HEK293 (cell line): Measurements from ENCODE around the gene CLDND1.

Experiments used
- AEBP2 ChIP-seq: fragments of 450-650 bp; formaldehyde crosslinking; IDR thresholded peaks from 2 replicates; pipeline ENCODE4 v1.5.1; 2016; ENCODE audit warnings: missing biosample characterization, missing genetic modification characterization, borderline replicate concordance
- CTCF ChIP-seq: fragments of 450-650 bp; formaldehyde crosslinking; IDR thresholded peaks from 2 replicates; pipeline ENCODE4 v1.5.1; 2016; ENCODE audit warnings: missing biosample characterization, missing genetic modification characterization
- GLI2 ChIP-seq: fragments of 450-650 bp; formaldehyde crosslinking; IDR thresholded peaks from 2 replicates; pipeline ENCODE4; 2017; ENCODE audit warnings: missing biosample characterization, missing genetic modification characterization, low read depth, borderline replicate concordance
- GLIS1 ChIP-seq: fragments of 450-650 bp; formaldehyde crosslinking; IDR thresholded peaks from 2 replicates; pipeline ENCODE4 v1.5.1; 2016; ENCODE audit warnings: missing biosample characterization, missing genetic modification characterization
- GLIS2 ChIP-seq: fragments of 450-650 bp; formaldehyde crosslinking; IDR thresholded peaks from 2 replicates; pipeline ENCODE4 v1.5.1; 2016; ENCODE audit warnings: missing biosample characterization, missing genetic modification characterization
- HOXA7 ChIP-seq: sonication (generic); formaldehyde crosslinking; IDR thresholded peaks from 2 replicates; pipeline ENCODE4 v1.8.1; 2022; ENCODE audit warnings: missing genetic modification reagents, borderline replicate concordance
- HOXD13 ChIP-seq: sonication (generic); formaldehyde crosslinking; IDR thresholded peaks from 2 replicates; pipeline ENCODE4 v1.8.0; 2022; ENCODE audit warnings: missing genetic modification reagents, borderline replicate concordance
- PRDM2 ChIP-seq: fragments of 450-650 bp; formaldehyde crosslinking; IDR thresholded peaks from 2 replicates; pipeline ENCODE4 v1.5.1; 2016; ENCODE audit warnings: missing biosample characterization, missing genetic modification characterization, borderline replicate concordance
- SCRT1 ChIP-seq: fragments of 450-650 bp; formaldehyde crosslinking; IDR thresholded peaks from 2 replicates; pipeline ENCODE4 v1.5.1; 2016; ENCODE audit warnings: missing biosample characterization, missing genetic modification characterization, borderline replicate concordance
- SP3 ChIP-seq: fragments of 450-650 bp; formaldehyde crosslinking; IDR thresholded peaks from 2 replicates; pipeline ENCODE4 v1.5.1; 2016; ENCODE audit warnings: missing biosample characterization, missing genetic modification characterization
- ZFHX2 ChIP-seq: fragments of 450-650 bp; formaldehyde crosslinking; conservative IDR thresholded peaks from 2 replicates; pipeline ENCODE4 v1.5.1; 2016; ENCODE audit warnings: missing biosample characterization, missing genetic modification characterization
- ZFP69B ChIP-seq: fragments of 450-650 bp; formaldehyde crosslinking; IDR thresholded peaks from 2 replicates; pipeline ENCODE4 v1.5.1; 2016; ENCODE audit warnings: missing biosample characterization, missing genetic modification characterization
- ZNF155 ChIP-seq: fragments of 450-650 bp; formaldehyde crosslinking; IDR thresholded peaks from 2 replicates; pipeline ENCODE4 v1.5.1; 2016; ENCODE audit warnings: missing biosample characterization, missing genetic modification characterization
- ZNF175 ChIP-seq: fragments of 450-650 bp; formaldehyde crosslinking; IDR thresholded peaks from 2 replicates; pipeline ENCODE4 v1.5.1; 2016; ENCODE audit warnings: missing biosample characterization, missing genetic modification characterization
- ZNF184 ChIP-seq: fragments of 450-650 bp; IDR thresholded peaks from 2 replicates; pipeline ENCODE4 v1.5.1; 2018; ENCODE audit warnings: missing biosample characterization, mild to moderate bottlenecking, missing genetic modification characterization
- ZNF23 ChIP-seq: fragments of 450-650 bp; formaldehyde crosslinking; IDR thresholded peaks from 2 replicates; pipeline ENCODE4 v1.5.1; 2016; ENCODE audit warnings: missing biosample characterization, missing genetic modification characterization, borderline replicate concordance
- ZNF426 ChIP-seq: fragments of 450-650 bp; formaldehyde crosslinking; IDR thresholded peaks from 2 replicates; pipeline ENCODE4 v1.5.1; 2017; ENCODE audit warnings: missing biosample characterization, missing genetic modification characterization, mild to moderate bottlenecking, inconsistent platforms, moderate library complexity
- ZNF518A ChIP-seq: fragments of 450-650 bp; formaldehyde crosslinking; conservative IDR thresholded peaks from 2 replicates; pipeline ENCODE4 v1.5.1; 2016; ENCODE audit warnings: low read depth, missing biosample characterization, missing genetic modification characterization
- ZNF530 ChIP-seq: fragments of 450-650 bp; formaldehyde crosslinking; IDR thresholded peaks from 2 replicates; pipeline ENCODE4 v1.5.1; 2016; ENCODE audit warnings: low read depth, missing biosample characterization, missing genetic modification characterization
- ZNF561 ChIP-seq: fragments of 450-650 bp; IDR thresholded peaks from 2 replicates; pipeline ENCODE4 v1.5.1; 2018; ENCODE audit warnings: missing biosample characterization, missing genetic modification characterization, borderline replicate concordance
- ZNF639 ChIP-seq: fragments of 450-650 bp; formaldehyde crosslinking; IDR thresholded peaks from 2 replicates; pipeline ENCODE4 v1.5.1; 2016; ENCODE audit warnings: missing biosample characterization, missing genetic modification characterization
- ZNF645 ChIP-seq: fragments of 450-650 bp; formaldehyde crosslinking; IDR thresholded peaks from 2 replicates; pipeline ENCODE4; 2016; ENCODE audit warnings: missing biosample characterization, missing genetic modification characterization
- ZNF670 ChIP-seq: fragments of 450-650 bp; formaldehyde crosslinking; IDR thresholded peaks from 2 replicates; pipeline ENCODE4 v1.5.1; 2016; ENCODE audit warnings: missing biosample characterization, missing genetic modification characterization, low read depth
- ZNF776 ChIP-seq: fragments of 450-650 bp; formaldehyde crosslinking; IDR thresholded peaks from 2 replicates; pipeline ENCODE4 v1.5.0; 2017; ENCODE audit warnings: missing biosample characterization, missing genetic modification characterization, borderline replicate concordance

The CLDND1 gene

GRCh38 chr3:98500019-98500418 lies 22.7 kb downstream of the CLDND1 start (continued):
- TF ChIP-seq SCRT1 (tag by site-specific recombination), result no peak
- no peak for TF ChIP-seq ZNF426 (tag by site-specific recombination)
- no peak for TF ChIP-seq ZNF518A (tag by site-specific recombination)
- no peak for TF ChIP-seq ZNF530 (tag by site-specific recombination)
- TF ChIP-seq AEBP2 (tag by site-specific recombination), result no peak
- TF ChIP-seq ZNF23, result no peak
- TF ChIP-seq HOXA7 (CRISPR knock-in tag), result no peak
- no peak for TF ChIP-seq HOXD13 (CRISPR knock-in tag)
- peak; percentile 74 for TF ChIP-seq GLI2 (tag by site-specific recombination)
- 0 out of 2 replicates have a peak, but pooled peaks have one; percentile 9 for TF ChIP-seq ZNF184 (tag by site-specific recombination)
- TF ChIP-seq ZNF776 (tag by site-specific recombination), result no peak
- no peak for TF ChIP-seq GLIS1 (tag by site-specific recombination)
- no peak for TF ChIP-seq ZFHX2 (tag by site-specific recombination)
- TF ChIP-seq ZNF561 (tag by site-specific recombination), result no peak
- peak; percentile 57; the same call in 1 of the 2 replicates for TF ChIP-seq ZFP69B (tag by site-specific recombination)
- no peak for TF ChIP-seq PRDM2 (tag by site-specific recombination)
- no peak for TF ChIP-seq GLIS2 (tag by site-specific recombination)
- no peak for TF ChIP-seq SP3 (tag by site-specific recombination)
- no peak for TF ChIP-seq ZNF645 (tag by site-specific recombination)
- no peak for TF ChIP-seq ZNF175
- no peak for TF ChIP-seq ZNF155 (tag by site-specific recombination)
- TF ChIP-seq ZNF639, result peak; percentile 64; the same call in 1 of the 2 replicates
- no peak for TF ChIP-seq ZNF670
- no peak for TF ChIP-seq CTCF (tag by site-specific recombination)
